HG03565 (cell line): ENCODE measurements around the gene NCOA7.

ENCODE experiments used
- ATAC-seq: cut with Tn5 transposase; IDR thresholded peaks from one replicate; pipeline ENCODE4 v1.9.1; 2021; ENCODE audit warnings: mild to moderate bottlenecking, moderate library complexity; ENCODE audit not compliant: unreplicated experiment

Gene NCOA7

GRCh38 chr6:125810445-125810844 lies 19.7 kb downstream of the NCOA7 start:
- ATAC-seq, result no peak

- no peak for ATAC-seq
Measured at GRCh38 chr6:125811259-125811658, 20.5 kb downstream of the NCOA7 start.

DNA sequence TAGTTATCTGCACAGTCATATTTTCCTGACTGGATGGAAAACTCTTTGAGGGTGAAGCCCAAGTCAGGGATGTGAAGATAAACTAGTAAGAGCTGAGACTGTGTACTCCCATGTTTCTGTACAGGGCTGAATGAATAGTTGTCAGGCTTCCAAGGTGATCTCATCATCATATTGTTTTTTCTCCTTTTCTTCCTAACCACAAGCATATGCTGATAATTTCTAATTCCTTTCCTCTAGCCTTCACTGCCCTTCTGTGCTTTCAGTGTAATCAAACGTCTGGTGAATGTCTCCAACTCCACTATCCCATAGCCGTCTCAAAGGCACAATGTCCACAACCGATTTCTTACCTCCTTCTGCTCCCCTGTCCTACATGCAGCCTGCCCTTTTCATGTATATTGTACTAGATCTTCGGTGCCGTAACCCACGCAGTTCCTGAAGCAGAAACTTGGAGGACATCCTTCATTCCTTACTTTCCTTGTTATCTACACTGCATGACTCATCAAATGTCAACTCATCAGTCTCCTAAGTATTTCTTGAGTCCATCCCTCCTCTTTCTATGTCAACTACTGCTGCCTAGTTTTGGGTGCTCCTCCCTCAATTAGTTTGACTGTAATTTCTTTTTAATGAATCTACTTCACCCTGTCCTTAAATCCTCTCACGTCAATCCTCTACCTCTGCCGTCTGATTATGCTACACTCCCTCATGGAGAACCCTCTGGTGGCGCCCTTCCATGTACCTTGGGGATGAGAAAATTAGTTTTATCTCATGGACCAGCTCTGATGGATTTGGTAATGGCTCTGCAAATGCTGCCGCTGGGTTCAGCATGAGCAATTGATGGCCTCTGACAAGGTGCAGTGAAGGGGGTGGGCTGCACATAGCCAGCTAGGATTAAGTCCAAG lies 21.9 kb downstream of the NCOA7 start:
- no peak for ATAC-seq

DNA sequence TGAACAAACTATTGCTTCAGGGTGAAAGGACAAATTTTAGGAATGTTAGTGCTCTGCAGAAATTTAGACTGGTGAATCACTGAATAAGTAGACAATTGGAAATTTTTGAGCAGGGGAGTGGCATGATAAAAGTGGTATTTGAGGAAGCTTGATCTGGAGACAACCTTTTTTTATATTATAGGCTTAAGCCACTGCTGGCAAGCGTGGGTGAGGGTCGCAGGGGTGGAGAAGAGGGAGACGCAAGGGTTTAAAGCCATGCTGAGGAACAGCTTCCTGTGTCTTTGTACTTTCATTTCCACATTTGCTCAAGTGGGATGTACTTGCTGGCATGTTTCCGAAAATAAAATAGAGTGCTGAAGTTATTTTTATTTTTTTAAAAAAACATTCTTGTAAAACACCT lies 23.7 kb downstream of the NCOA7 start:
- no peak for ATAC-seq

- ATAC-seq, result no peak
Measured at GRCh38 chr6:125815080-125815910, 24.5 kb downstream of the NCOA7 start.

DNA sequence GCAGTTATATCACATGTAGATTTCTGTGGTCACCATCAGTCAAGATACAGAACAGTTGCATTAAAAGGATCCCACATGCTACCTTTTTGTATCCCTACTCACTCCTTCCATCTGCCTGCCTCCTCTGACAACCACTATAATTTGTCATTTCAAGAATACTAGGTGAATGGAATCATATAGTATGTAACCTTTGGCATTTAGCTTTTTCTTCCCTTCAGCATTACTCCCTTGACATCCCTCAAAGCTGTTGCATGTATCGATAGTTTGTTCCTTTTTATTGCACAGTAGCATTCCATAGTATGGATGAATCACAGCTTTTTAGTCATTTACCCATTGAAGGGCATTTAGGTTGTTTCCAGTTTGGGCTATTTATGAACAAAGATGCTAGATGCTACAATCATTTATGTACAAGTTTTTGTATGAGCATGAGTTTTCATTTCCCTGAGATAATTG lies 26.1 kb downstream of the NCOA7 start:
- ATAC-seq, result no peak

- no peak for ATAC-seq
Measured at GRCh38 chr6:125818225-125818657, 27.5 kb downstream of the NCOA7 start.

GRCh38 chr6:125818772-125819260 lies 28.1 kb downstream of the NCOA7 start:
- no peak for ATAC-seq

DNA sequence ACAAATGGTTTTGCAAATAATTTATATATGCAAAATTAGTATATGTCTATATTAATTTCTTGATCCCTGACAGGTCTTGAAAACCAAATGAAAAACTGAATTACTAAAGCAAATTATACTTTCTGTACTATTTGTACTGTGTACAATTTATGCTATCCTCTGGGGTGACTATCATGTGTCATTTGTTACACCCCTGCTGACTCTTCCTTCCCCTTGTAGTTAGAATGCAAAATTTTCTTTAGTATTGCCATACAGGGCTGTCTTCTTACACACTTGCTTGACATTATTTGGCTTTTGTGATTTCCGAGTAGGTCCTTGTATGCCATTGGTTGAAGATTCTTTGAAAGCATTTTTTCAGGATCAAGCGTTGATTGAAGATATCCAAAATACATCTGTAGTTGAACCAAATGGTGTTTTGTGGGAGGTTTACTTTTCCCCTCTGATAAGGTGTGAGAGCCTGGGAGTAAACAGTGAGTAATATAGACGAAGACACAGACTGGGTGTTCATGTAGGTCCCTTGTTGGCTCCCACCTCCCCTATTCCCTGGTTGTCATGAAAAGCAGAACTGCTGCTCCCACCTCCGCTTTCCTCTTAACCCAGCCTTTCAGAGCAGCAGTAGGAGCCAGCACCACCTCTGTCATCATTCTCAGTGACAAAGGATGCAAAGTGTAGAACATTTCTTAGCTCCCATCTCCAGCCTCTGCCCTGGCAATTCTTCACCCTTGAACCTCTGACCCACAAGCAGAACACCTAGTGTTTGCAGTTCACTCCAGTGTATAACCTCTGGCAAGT lies 29.0 kb downstream of the NCOA7 start:
- no peak for ATAC-seq

DNA sequence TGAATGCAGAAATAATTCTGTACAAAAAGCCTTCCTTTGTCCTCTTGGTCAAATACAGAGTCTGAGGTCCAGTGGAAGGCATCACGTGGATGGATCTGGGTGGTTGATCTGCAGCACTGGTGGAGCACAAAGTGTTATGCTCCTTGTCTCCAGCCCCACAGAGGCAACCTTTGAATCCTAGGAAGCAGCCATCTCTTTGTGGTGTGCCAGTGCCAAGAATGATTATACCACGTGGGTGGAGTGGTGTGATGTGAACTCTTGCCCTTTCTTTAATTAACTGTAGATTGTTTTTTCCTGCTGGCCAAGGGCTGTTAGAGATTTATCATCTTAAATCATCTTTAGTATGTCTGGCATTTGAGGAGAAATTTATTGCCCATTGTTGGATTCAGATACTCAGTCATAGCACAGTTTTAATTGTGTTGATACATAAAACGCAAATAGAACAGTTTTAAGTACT lies 31.1 kb downstream of the NCOA7 start:
- ATAC-seq, result no peak

DNA sequence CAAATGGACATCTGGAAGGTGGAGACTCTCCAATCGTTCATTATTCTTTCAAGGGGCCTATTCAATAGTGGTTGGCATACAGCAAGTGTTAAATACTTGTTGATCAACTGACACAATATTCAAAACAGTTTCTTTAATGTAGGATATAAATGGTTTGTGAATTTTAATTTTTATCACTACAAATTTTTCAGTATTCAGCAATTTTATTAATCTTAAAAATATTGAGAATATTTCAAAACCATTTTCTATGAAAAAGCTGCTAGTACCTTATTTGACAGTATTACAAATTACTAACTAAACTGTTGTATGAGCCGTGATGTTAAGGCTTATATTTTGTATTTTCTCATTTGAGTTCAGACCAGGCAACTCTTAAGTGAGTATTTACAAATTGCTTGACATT lies 32.4 kb downstream of the NCOA7 start:
- no peak for ATAC-seq

GRCh38 chr6:125824946-125825771 lies 34.4 kb downstream of the NCOA7 start:
- ATAC-seq, result no peak

DNA sequence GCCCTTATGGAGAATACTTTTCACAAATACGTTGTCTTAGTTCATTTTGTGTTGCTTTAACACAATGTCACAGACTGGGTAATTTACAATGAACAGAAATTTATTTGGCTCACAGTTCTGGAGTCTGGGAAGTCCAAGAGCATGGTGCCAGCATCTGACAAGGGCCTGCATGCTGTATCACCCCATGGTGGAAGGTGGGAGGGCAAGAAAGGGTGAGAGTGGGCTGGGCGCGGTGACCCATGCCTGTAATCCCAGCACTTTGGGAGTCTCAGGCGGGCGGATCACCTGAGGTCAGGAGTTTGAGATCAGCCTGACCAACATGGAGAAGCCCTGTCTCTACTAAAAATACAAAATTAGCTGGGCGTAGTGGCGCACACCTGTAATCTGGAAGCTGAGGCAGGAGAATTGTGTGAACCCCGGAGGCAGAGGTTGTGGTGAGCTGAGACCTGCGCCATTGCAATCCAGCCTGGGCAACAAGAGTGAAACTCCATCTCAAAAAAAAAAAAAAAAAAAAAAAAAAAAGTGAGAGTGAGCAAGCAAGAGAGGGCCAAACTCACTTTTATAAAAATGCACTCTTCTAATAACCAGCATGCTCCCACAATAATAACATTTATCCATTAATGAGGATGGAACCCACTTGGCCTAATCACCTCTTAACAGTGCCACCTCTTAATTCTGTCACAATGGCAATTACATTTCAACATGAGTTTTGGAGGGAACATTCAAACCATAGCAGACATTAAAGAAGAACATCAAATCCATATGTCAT lies 36.1 kb downstream of the NCOA7 start:
- no peak for ATAC-seq

DNA sequence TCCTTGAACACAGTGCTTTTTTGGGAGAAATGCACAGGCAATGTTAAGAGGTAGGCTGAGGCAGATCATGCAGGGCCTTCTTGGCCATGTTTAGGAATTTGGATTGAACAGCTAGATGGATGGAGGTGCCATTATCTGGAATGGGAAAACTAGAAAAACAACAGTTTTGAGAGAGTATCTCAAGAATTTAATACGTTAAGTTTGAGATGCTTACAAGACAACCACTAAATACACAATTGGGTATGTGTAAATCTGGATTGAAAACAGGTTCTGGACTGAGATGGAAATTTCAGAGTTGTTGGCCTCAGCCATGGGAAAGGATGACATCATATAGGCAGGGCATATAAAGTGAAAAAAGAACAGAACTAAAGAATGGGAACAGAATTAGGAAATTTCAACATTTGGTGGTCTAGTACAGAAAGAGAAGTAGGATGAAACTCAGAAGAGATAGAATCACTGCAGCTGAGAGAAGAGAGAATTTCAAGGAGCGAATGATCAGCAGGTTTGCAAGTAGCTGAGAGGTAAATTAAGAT lies 37.1 kb downstream of the NCOA7 start:
- no peak for ATAC-seq

DNA sequence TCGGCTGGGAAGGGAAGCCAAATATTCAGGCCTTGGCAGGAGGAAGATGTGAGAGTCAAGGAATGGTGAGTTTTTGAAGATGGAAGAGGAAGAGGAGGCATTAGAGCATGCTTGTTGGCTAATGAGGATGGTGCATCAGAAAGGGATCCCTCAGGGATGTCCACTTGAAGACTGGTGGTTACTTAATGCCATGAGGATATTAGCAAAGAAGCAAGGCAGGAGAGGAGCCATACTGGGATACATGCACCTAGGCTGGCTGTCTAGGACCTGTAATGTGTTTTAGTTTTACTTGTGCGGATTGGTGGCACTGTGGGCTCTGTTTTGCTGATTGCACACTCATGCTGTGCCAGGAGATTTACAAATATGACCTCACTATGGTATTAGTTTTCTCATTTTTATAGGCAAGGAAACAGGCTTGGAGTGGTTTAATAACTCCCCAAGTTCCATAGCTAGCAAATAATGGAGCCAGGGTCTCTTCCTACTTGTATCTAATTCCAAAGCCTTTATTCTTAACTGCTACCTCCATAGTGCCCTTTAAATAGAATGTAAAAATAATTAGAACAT lies 37.8 kb downstream of the NCOA7 start:
- no peak for ATAC-seq

GRCh38 chr6:125829433-125829832 lies 38.7 kb downstream of the NCOA7 start:
- peak; percentile 60 for ATAC-seq

DNA sequence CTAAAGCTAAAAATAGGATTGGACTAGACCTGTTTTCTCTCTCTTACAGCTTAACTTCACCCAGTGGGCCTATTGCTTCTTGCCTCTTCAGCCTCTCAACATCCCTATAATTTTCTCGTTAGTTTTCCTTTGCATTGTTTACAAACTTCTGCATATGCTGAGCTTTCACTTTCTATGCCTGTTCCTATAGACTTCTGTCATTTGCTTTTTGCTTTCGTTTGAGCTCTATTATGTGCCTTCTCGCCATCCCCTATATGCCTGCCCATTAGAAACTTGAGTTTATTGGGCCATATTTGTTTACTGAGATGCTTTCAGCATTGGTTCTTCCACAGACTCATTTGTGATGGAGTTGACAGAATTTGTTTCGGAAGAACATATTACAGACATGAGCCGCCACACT lies 40.9 kb downstream of the NCOA7 start:
- no peak for ATAC-seq

DNA sequence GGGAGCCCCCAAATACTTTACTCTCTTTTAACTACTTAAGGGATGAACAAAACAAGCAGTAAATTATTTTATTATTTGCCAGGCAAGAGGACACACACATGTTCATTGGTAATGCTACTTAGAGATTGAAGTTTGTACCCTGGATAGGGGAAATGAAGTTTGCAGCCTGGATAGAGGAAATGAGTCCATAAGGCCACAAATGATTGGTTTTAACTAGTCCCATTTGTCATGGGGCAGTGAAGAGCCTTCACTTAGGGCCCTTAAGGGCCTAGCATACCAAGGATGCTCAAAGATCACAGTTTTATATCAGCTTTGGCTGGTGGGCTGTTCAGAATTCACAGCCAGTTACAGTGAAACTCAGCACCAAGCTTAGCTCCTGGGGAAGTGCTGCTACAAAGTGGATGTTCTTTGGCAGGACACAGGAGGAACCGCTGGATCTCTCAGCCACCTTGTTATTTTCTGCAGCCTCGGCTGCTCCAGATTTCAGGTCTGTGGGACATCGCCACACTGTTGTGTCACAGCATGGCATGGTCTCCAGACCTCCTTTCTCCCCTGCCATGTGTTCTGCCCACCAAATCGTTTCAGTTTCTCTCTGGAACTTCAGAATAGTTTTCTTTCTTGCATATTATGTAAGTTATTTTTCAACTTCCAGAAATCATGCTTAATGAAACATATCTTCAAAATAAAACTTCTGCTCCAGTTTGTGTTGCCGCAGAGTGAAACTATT lies 41.8 kb downstream of the NCOA7 start:
- no peak for ATAC-seq
